A549 (cell line): Measurements from ENCODE around the gene SNRK.

Source experiments
- CEBPB ChIP-seq, 2 experiments: fragments of >200 bp in 1 of 2; sonication (Bioruptor Twin) in 1 of 2; formaldehyde crosslinking in 1 of 2; IDR thresholded peaks; 2 replicates each; pipeline ENCODE4 v1.6.1; 2012 to 2016
- CHD4 ChIP-seq: fragments of 200-600 bp; sonication (generic); IDR thresholded peaks from 2 replicates; pipeline ENCODE4 v1.6.1; 2016; ENCODE audit warnings: antibody characterized with exemption, mild to moderate bottlenecking, borderline replicate concordance
- CTCF ChIP-seq: fragments of >200 bp; sonication (Bioruptor Twin); formaldehyde crosslinking; IDR thresholded peaks from 3 replicates; pipeline ENCODE4 v1.5.1; 2016
- HMGXB4 ChIP-seq: fragments of 250-450 bp; sonication (Bioruptor Pico); IDR thresholded peaks from 2 replicates; pipeline ENCODE4 v1.5.0; 2021; ENCODE audit warnings: mild to moderate bottlenecking, moderate library complexity, borderline replicate concordance
- POLR2A ChIP-seq: IDR thresholded peaks from 2 replicates; pipeline ENCODE4 v1.6.1; 2012; ENCODE audit warnings: mild to moderate bottlenecking, low read length
- RAD21 ChIP-seq, 2 experiments: fragments of >200 bp in 1 of 2; sonication (Bioruptor Twin) in 1 of 2; formaldehyde crosslinking in 1 of 2; IDR thresholded peaks in 1 of 2; conservative IDR thresholded peaks in 1 of 2; 2 replicates in 1 of 2; 3 replicates in 1 of 2; pipeline ENCODE4 v1.6.1; 2012 to 2018; ENCODE audit warnings: inconsistent platforms in 1 of 2
- RNF2 ChIP-seq: fragments of 200-600 bp; sonication (generic); IDR thresholded peaks from 2 replicates; pipeline ENCODE4 v1.6.1; 2016; ENCODE audit warnings: low read depth, mild to moderate bottlenecking, antibody characterized with exemption, moderate library complexity, borderline replicate concordance
- SMC3 ChIP-seq: fragments of >200 bp; sonication (Bioruptor Twin); formaldehyde crosslinking; IDR thresholded peaks from 3 replicates; pipeline ENCODE4 v1.6.1; 2018; ENCODE audit warnings: inconsistent platforms
- ZSCAN20 ChIP-seq: fragments of 250-450 bp; sonication (Bioruptor Pico); IDR thresholded peaks from 2 replicates; pipeline ENCODE4 v1.8.0; 2022; ENCODE audit warnings: mild to moderate bottlenecking, moderate library complexity

- TF ChIP-seq ZSCAN20 (CRISPR knock-in tag) (no peak), CTCF (no peak), POLR2A (no peak), RAD21 (conservative IDR thresholded peaks at IDR 0.05 in 1 of 2, IDR thresholded peaks at IDR 0.05 in 1 of 2) (no peak), CEBPB (IDR thresholded peaks at IDR 0.05) (no peak), HMGXB4 (CRISPR knock-in tag) (no peak), SMC3 (no peak), CHD4 (no peak), RNF2 (no peak)
Measured at GRCh38 chr3:43323541-43323940, 37.2 kb downstream of the SNRK start.
